H1 (cell line): ENCODE results near the gene GABRG3. TPM values are rescaled to one million over a fixed set of nuclear protein-coding genes. Genes with fewer than 3 reads are reported as not detected.

Experiments
- CTCF ChIA-PET: fragments of 300-600 bp; sonication (Branson Sonifier 250); formaldehyde crosslinking; loops from one replicate; lab custom pipeline; 2021; ENCODE audit not compliant: partially characterized antibody; lab: Charles Lee
- POLR2A ChIA-PET: fragments of 300-600 bp; sonication (Branson Sonifier 250); formaldehyde crosslinking; loops from one replicate; lab custom pipeline; 2021; ENCODE audit warnings: inconsistent platforms; ENCODE audit not compliant: partially characterized antibody; lab: Charles Lee
- DNase-seq, 2 experiments: peaks; one replicate each; pipeline versions ENCODE4 v3.0.0 to v3.0.0-alpha.2; 2010 to 2022; ENCODE audit warnings: low spot score in 2 of 2, low read depth in 1 of 2, mixed read lengths in 1 of 2
- FAIRE-seq: peaks from 2 replicates; lab custom pipeline; 2011; peaks lifted over from hg19 to GRCh38; lab: Jason Lieb, UNC
- H2AFZ ChIP-seq: 2 replicates; pipeline ENCODE4 v1.8.1; 2012; ENCODE audit warnings: low read length, inconsistent platforms
- H2AK5ac ChIP-seq: 2 replicates; pipeline ENCODE4 v1.6.1; 2013; ENCODE audit warnings: low read depth, low read length
- H2BK120ac ChIP-seq: replicated peaks from 2 replicates; pipeline ENCODE3; 2013; ENCODE audit warnings: low read depth, low read length, inconsistent platforms
- H2BK12ac ChIP-seq: 2 replicates; pipeline ENCODE4 v1.6.1; 2013; ENCODE audit warnings: low read depth, low read length
- H2BK15ac ChIP-seq: 2 replicates; pipeline ENCODE4 v1.6.1; 2013; ENCODE audit warnings: low read length
- H2BK20ac ChIP-seq: 2 replicates; pipeline ENCODE4 v1.6.1; 2013; ENCODE audit warnings: low read length
- H2BK5ac ChIP-seq: 2 replicates; pipeline ENCODE4 v1.6.1; 2013; ENCODE audit warnings: low read depth, low read length
- H3K14ac ChIP-seq: 2 replicates; pipeline ENCODE4 v1.6.1; 2013; ENCODE audit warnings: inconsistent platforms; ENCODE audit not compliant: insufficient read length
- H3K18ac ChIP-seq: 2 replicates; pipeline ENCODE4 v1.6.1; 2013; ENCODE audit warnings: low read length; ENCODE audit errors: extremely low read depth
- H3K23ac ChIP-seq: 2 replicates; pipeline ENCODE4 v1.6.1; 2013; ENCODE audit warnings: inconsistent platforms; ENCODE audit not compliant: insufficient read length
- H3K23me2 ChIP-seq: 2 replicates; pipeline ENCODE4 v1.6.1; 2013; ENCODE audit warnings: low read depth, low read length
- H3K27ac ChIP-seq: 2 replicates; pipeline ENCODE4 v1.6.1; 2011; ENCODE audit warnings: low read depth, low read length, inconsistent platforms
- H3K27me3 ChIP-seq, 4 experiments: replicated peaks in 1 of 4; 1 replicate in 1 of 4; 2 replicates in 3 of 4; pipeline versions ENCODE4 v1.6.1 to v1.8.1; 2011 to 2013; ENCODE audit warnings: low read length in 3 of 4, mild to moderate bottlenecking in 3 of 4, inconsistent platforms in 2 of 4, mixed read lengths in 2 of 4, moderate library complexity in 1 of 4; ENCODE audit not compliant: control insufficient read depth in 3 of 4, insufficient read depth in 3 of 4; ENCODE audit errors: extremely low read depth in 1 of 4
- H3K36me3 ChIP-seq, 4 experiments: 2 replicates each; pipeline versions ENCODE4 v1.6.1 to v1.8.1; 2011 to 2013; ENCODE audit warnings: mild to moderate bottlenecking in 4 of 4, low read length in 3 of 4, moderate library complexity in 2 of 4, control low read depth in 1 of 4, inconsistent platforms in 1 of 4; ENCODE audit not compliant: insufficient read depth in 4 of 4, control insufficient read depth in 2 of 4
- H3K4ac ChIP-seq: replicated peaks from 2 replicates; pipeline ENCODE3; 2013; ENCODE audit warnings: low read length, low read depth, mixed read lengths, inconsistent platforms; ENCODE audit not compliant: insufficient read length
- H3K4me1 ChIP-seq, 4 experiments: replicated peaks in 1 of 4; 1 replicate in 1 of 4; 2 replicates in 3 of 4; pipeline versions ENCODE4 v1.6.1 to v1.8.1; 2011 to 2013; ENCODE audit warnings: low read length in 3 of 4, inconsistent platforms in 2 of 4, mixed read lengths in 1 of 4; ENCODE audit not compliant: insufficient read depth in 4 of 4, control insufficient read depth in 3 of 4
- H3K4me2 ChIP-seq, 2 experiments: 2 replicates each; pipeline versions ENCODE4 v1.6.1 to v1.8.1; 2011 to 2013; ENCODE audit warnings: low read depth in 2 of 2, low read length in 2 of 2, control low read depth in 1 of 2, inconsistent platforms in 1 of 2, mild to moderate bottlenecking in 1 of 2; ENCODE audit not compliant: insufficient read depth in 1 of 2
- H3K4me3 ChIP-seq, 4 experiments: fragments of 200-600, 300-600 bp in 1 of 4; sonication (generic), shearing (Covaris generic), sonication (Bioruptor Twin) in 1 of 4; 2 replicates each; pipeline versions ENCODE4 v1.5.1 to v1.8.1; 2011 to 2016; ENCODE audit warnings: low read length in 4 of 4, low read depth in 3 of 4, control low read depth in 2 of 4, inconsistent platforms in 2 of 4, mild to moderate bottlenecking in 2 of 4, mixed read lengths in 1 of 4, moderate library complexity in 1 of 4; ENCODE audit not compliant: insufficient read depth in 2 of 4; ENCODE audit errors: extremely low read depth in 1 of 4
- H3K56ac ChIP-seq: replicated peaks from 2 replicates; pipeline ENCODE3; 2013; ENCODE audit warnings: low read depth, mild to moderate bottlenecking, mixed read lengths, low read length, inconsistent platforms; ENCODE audit not compliant: insufficient read length
- H3K79me1 ChIP-seq: 2 replicates; pipeline ENCODE4 v1.6.1; 2013; ENCODE audit warnings: low read depth, low read length, control low read depth
- H3K79me2 ChIP-seq, 2 experiments: 2 replicates each; pipeline versions ENCODE4 v1.6.1 to v1.8.1; 2012 to 2013; ENCODE audit warnings: low read length in 2 of 2, mild to moderate bottlenecking in 2 of 2, inconsistent platforms in 1 of 2; ENCODE audit not compliant: insufficient read depth in 2 of 2, control insufficient read depth in 1 of 2
- H3K9ac ChIP-seq, 4 experiments: replicated peaks in 1 of 4; 1 replicate in 1 of 4; 2 replicates in 3 of 4; pipeline versions ENCODE4 v1.6.1 to v1.8.1; 2011 to 2013; ENCODE audit warnings: low read depth in 3 of 4, low read length in 3 of 4, control low read depth in 2 of 4, mild to moderate bottlenecking in 2 of 4, moderate library complexity in 2 of 4, inconsistent platforms in 1 of 4; ENCODE audit errors: extremely low read depth in 1 of 4
- H3K9me3 ChIP-seq, 2 experiments: 2 replicates each; pipeline versions ENCODE4 v1.6.1 to v1.8.1; 2012 to 2013; ENCODE audit warnings: mild to moderate bottlenecking in 2 of 2, moderate library complexity in 2 of 2, control low read depth in 1 of 2, inconsistent platforms in 1 of 2, low read depth in 1 of 2, low read length in 1 of 2, mixed read lengths in 1 of 2; ENCODE audit not compliant: insufficient read depth in 2 of 2
- H4K20me1 ChIP-seq, 2 experiments: replicated peaks in 1 of 2; 2 replicates each; pipeline versions ENCODE3 to v1.8.1; 2011 to 2013; ENCODE audit warnings: inconsistent platforms in 2 of 2, low read length in 2 of 2, mild to moderate bottlenecking in 1 of 2; ENCODE audit not compliant: insufficient read depth in 2 of 2, control insufficient read depth in 1 of 2
- H4K5ac ChIP-seq: 2 replicates; pipeline ENCODE4 v1.6.1; 2013; ENCODE audit warnings: low read length, low read depth, mixed read lengths, inconsistent platforms; ENCODE audit not compliant: insufficient read length
- H4K8ac ChIP-seq: 2 replicates; pipeline ENCODE4 v1.8.0; 2013; ENCODE audit warnings: mild to moderate bottlenecking, moderate library complexity, low read length, inconsistent platforms; ENCODE audit not compliant: insufficient read depth; ENCODE audit errors: extremely low read depth
- H4K91ac ChIP-seq: replicated peaks from 2 replicates; pipeline ENCODE3; 2013; ENCODE audit warnings: low read length, mixed read lengths, inconsistent platforms; ENCODE audit not compliant: insufficient read length
- CHD2 ChIP-seq: IDR thresholded peaks from 2 replicates; pipeline ENCODE4 v1.6.1; 2012; ENCODE audit warnings: low read length, improper control_type of control experiment
- EP300 ChIP-seq, 2 experiments: IDR thresholded peaks; 1 replicate in 1 of 2; 2 replicates in 1 of 2; pipeline ENCODE4 v1.6.1; 2011 to 2012; ENCODE audit warnings: low read depth in 2 of 2, low read length in 2 of 2, mild to moderate bottlenecking in 2 of 2, borderline replicate concordance in 1 of 2, inconsistent platforms in 1 of 2, moderate library complexity in 1 of 2
- GABPA ChIP-seq: IDR thresholded peaks from 2 replicates; pipeline ENCODE4 v1.6.1; 2011; ENCODE audit warnings: mild to moderate bottlenecking, low read length, moderate library complexity, borderline replicate concordance; ENCODE audit not compliant: insufficient read depth
- KDM5A ChIP-seq: fragments of 200-600 bp; IDR thresholded peaks from 2 replicates; pipeline ENCODE4 v1.7.1; 2012; ENCODE audit warnings: mild to moderate bottlenecking, low read length, inconsistent platforms, mixed read lengths
- NRF1 ChIP-seq: IDR thresholded peaks from 2 replicates; pipeline ENCODE4 v1.6.1; 2011; ENCODE audit warnings: mild to moderate bottlenecking, low read depth, low read length, improper control_type of control experiment
- POLR2AphosphoS5 ChIP-seq: IDR thresholded peaks from 2 replicates; pipeline ENCODE4 v1.6.1; 2011; ENCODE audit warnings: low read depth, low read length
- RAD21 ChIP-seq, 2 experiments: IDR thresholded peaks in 1 of 2; conservative IDR thresholded peaks in 1 of 2; 2 replicates each; pipeline ENCODE4 v1.6.1; 2011; ENCODE audit warnings: low read depth in 2 of 2, low read length in 2 of 2, improper control_type of control experiment in 1 of 2, inconsistent platforms in 1 of 2, mild to moderate bottlenecking in 1 of 2, moderate library complexity in 1 of 2
- SP2 ChIP-seq: IDR thresholded peaks from 2 replicates; pipeline ENCODE4 v1.6.1; 2012; ENCODE audit warnings: mild to moderate bottlenecking, low read length, inconsistent platforms
- SP4 ChIP-seq: IDR thresholded peaks from 2 replicates; pipeline ENCODE4 v1.6.1; 2012; ENCODE audit warnings: low read length, inconsistent platforms
- TAF1 ChIP-seq: IDR thresholded peaks from 2 replicates; pipeline ENCODE4 v1.6.1; 2011; ENCODE audit warnings: mild to moderate bottlenecking, low read depth, low read length
- YY1 ChIP-seq: IDR thresholded peaks from 2 replicates; pipeline ENCODE4 v1.6.1; 2011; ENCODE audit warnings: low read depth, mild to moderate bottlenecking, low read length
- WGBS, 2 experiments: shearing (Covaris generic) in 1 of 2; methylation state at CpG; one replicate each; pipeline versions ENCODE4 v1.1.6 to v1.1.7; 2013 to 2015; ENCODE audit warnings: low lambda C conversion rate in 2 of 2, mixed read lengths in 2 of 2, inconsistent platforms in 1 of 2, low coverage in 1 of 2, missing lambda C conversion rate in 1 of 2; ENCODE audit not compliant: insufficient replicate concordance in 2 of 2, insufficient coverage in 1 of 2, insufficient read length in 1 of 2; ENCODE audit errors: extremely low coverage in 1 of 2, missing lambda C conversion rate in 1 of 2; 5-methylcytosine and 5-hydroxymethylcytosine counted together
- polyA plus RNA-seq, 7 experiments: library from polyadenylated mRNA; depleted of rRNA in 3 of 7; stranded (reverse) in 5 of 7; unstranded in 2 of 7; fragments of >200 nt in 5 of 7; fragments of 200-250 nt in 2 of 7; gene quantifications; 1 replicate in 5 of 7; 2 replicates in 1 of 7; 4 replicates in 1 of 7; pipeline versions ENCODE4 v1.2.1 to v1.2.3, GENCODE V29; 2011 to 2013; ENCODE audit warnings: missing spikeins in 2 of 7, mixed read lengths in 2 of 7
- total RNA-seq: library from RNA; stranded (reverse); fragmentation: NEBNext Ultra II Directional; extraction: Animal tissue kit (Norgen Biotek cat#: 25700); gene quantifications from 2 replicates; pipeline ENCODE4 v1.2.1, GENCODE V29; 2021
- TF ChIP-seq, protein P1 (sequence below), 3 experiments: IDR thresholded peaks; 1 replicate in 2 of 3; 2 replicates in 1 of 3; pipeline versions ENCODE4 v1.5.1 to v1.6.1; 2011; ENCODE audit warnings: low read length in 3 of 3, mild to moderate bottlenecking in 3 of 3, inconsistent platforms in 2 of 3, low read depth in 1 of 3, moderate library complexity in 1 of 3; ENCODE audit not compliant: insufficient read depth in 1 of 3; ENCODE audit errors: control extremely low read depth in 1 of 3

Gene GABRG3
- total and polyA plus RNA-seq, 2 of the 8 experiments (the other 6 are each of a cell fraction or from before 2014, with no cell fraction given) = 0.17 to 0.80 TPM

DNA sequence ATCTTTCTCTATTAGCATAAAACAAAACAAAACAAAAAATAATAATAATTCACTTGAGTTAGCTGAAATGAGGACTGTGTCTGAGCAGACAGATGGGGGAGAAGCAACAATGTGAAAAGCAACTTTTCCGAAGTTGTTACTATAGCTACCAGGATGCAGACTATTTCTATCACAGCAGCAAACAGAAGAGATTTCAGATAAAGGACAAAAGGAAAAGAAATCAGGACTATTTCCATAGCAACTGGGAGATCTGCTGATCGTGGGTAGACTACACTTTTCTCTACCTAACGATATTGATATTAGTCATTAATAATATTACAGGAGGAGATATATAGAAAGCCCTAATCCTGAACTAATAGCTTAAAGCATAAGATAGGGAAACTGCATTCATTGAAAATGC lies 321.7 kb downstream of the GABRG3 start:
- no peak overlapping the region for H3K4me3 ChIP-seq
- no peak overlapping the region for H4K91ac ChIP-seq
- no peak overlapping the region for H3K14ac ChIP-seq
- no peak overlapping the region for H3K18ac ChIP-seq
- H3K23me2 ChIP-seq = no peaks in the 10 kb centered on the region
- no peak overlapping the region for H4K5ac ChIP-seq
- no peak overlapping the region for H3K27ac ChIP-seq
- H3K9me3 ChIP-seq = no peaks in the 10 kb centered on the region
- no peaks in the 10 kb centered on the region for H3K36me3 ChIP-seq
- no peak overlapping the region for H2BK20ac ChIP-seq
- H3K23ac ChIP-seq = no peak overlapping the region
- no peak overlapping the region for H2AFZ ChIP-seq
- no peaks in the 10 kb centered on the region for H3K4me1 ChIP-seq
- H2AK5ac ChIP-seq = no peak overlapping the region
- H2BK12ac ChIP-seq = no peak overlapping the region
- H2BK15ac ChIP-seq = no peak overlapping the region
- ChIA-PET POLR2A (no interaction called here), CTCF (interaction anchor here (0.8 kb wide), 1 partner anchor 16 kb away, joined by 3 read pairs; no protein-coding TSS in a partner anchor)
- DNase-seq (no peak), FAIRE-seq (no peak)
- no peaks in the 10 kb centered on the region for H3K79me2 ChIP-seq
- 93% methylated on average over 3 of the region's 3 CpGs; no CpG with 5 or more reads in 1 of the 2 experiments for WGBS, 2 experiments
- no peaks in the 10 kb centered on the region for H3K27me3 ChIP-seq
- H4K8ac ChIP-seq = no peak overlapping the region
- H4K20me1 ChIP-seq = no peaks in the 10 kb centered on the region
- H2BK120ac ChIP-seq = no peak overlapping the region
- H3K79me1 ChIP-seq = no peaks in the 10 kb centered on the region
- no peak overlapping the region for H3K56ac ChIP-seq
- no peak overlapping the region for H3K4ac ChIP-seq
- H2BK5ac ChIP-seq = no peak overlapping the region
- no peak overlapping the region for H3K4me2 ChIP-seq
- H3K9ac ChIP-seq = no peak overlapping the region
- no peak for TF ChIP-seq YY1
- TF ChIP-seq RAD21 (IDR thresholded peaks at IDR 0.05 in 1 of 2, conservative IDR thresholded peaks at IDR 0.05 in 1 of 2; ENCODE audit: low read depth in 2 of 2, low read length in 2 of 2) = no peak
- TF ChIP-seq GABPA = no peak
- TF ChIP-seq POLR2AphosphoS5 = no peak
- TF ChIP-seq EP300 (IDR thresholded peaks at IDR 0.05; ENCODE audit: borderline replicate concordance in 1 of 2, low read depth in 2 of 2, low read length in 2 of 2) = no peak
- no peak for TF ChIP-seq KDM5A
- TF ChIP-seq, protein P1, sequence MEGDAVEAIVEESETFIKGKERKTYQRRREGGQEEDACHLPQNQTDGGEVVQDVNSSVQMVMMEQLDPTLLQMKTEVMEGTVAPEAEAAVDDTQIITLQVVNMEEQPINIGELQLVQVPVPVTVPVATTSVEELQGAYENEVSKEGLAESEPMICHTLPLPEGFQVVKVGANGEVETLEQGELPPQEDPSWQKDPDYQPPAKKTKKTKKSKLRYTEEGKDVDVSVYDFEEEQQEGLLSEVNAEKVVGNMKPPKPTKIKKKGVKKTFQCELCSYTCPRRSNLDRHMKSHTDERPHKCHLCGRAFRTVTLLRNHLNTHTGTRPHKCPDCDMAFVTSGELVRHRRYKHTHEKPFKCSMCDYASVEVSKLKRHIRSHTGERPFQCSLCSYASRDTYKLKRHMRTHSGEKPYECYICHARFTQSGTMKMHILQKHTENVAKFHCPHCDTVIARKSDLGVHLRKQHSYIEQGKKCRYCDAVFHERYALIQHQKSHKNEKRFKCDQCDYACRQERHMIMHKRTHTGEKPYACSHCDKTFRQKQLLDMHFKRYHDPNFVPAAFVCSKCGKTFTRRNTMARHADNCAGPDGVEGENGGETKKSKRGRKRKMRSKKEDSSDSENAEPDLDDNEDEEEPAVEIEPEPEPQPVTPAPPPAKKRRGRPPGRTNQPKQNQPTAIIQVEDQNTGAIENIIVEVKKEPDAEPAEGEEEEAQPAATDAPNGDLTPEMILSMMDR (IDR thresholded peaks at IDR 0.05; ENCODE audit: control extremely low read depth in 1 of 3, insufficient read depth in 1 of 3, low read depth in 1 of 3, low read length in 3 of 3) = no peak
- no peak for TF ChIP-seq CHD2
- no peak for TF ChIP-seq TAF1
- TF ChIP-seq NRF1 = no peak
- TF ChIP-seq SP4 = no peak
- no peak for TF ChIP-seq SP2
